ENCODE data around the gene SHB. TPM values are rescaled to one million over a fixed set of nuclear protein-coding genes. Genes with fewer than 3 reads are reported as not detected.
A peak's percentile ranks its signal among the peaks of the same experiment; 100 is the strongest.

Gene SHB
- total and polyA plus RNA-seq, 2 of the 8 experiments (the other 6 are each of a cell fraction or from before 2014, with no cell fraction given) = 4.1 to 12.6 TPM

- no peak overlapping the region; the same call in 1 of the 2 replicates for H3K18ac ChIP-seq (ENCODE audit: extremely low read depth, low read length)
- 0 out of 2 replicates have a peak overlapping the region, but pooled peaks have one; percentile 1 for H2BK12ac ChIP-seq (ENCODE audit: low read depth, low read length)
- DNase-seq (ENCODE audit: low read depth in 1 of 2, low spot score in 2 of 2) (no peak), FAIRE-seq (no peak)
- H3K4me1 ChIP-seq (replicated peaks in 1 of 4; ENCODE audit: control insufficient read depth in 3 of 4, insufficient read depth in 4 of 4, low read length in 3 of 4) = peaks cover 3 to 44% (median 28%) of the 10 kb centered on the region in 4 experiments
- H2AK5ac ChIP-seq (ENCODE audit: low read depth, low read length) = no peak overlapping the region
- H3K4me2 ChIP-seq (ENCODE audit: insufficient read depth in 1 of 2, low read depth in 2 of 2, low read length in 2 of 2) = peak overlapping the region in 1 of 2 experiments; percentile 97; a peak in 2 of 4 replicates
- H3K79me1 ChIP-seq (ENCODE audit: low read depth, low read length) = peaks cover 12% of the 10 kb centered on the region
- H2AFZ ChIP-seq (ENCODE audit: low read length) = no peak overlapping the region
- no peak overlapping the region for H2BK5ac ChIP-seq (ENCODE audit: low read depth, low read length)
- H3K4ac ChIP-seq (replicated peaks; ENCODE audit: insufficient read length, low read depth, low read length) = no peak overlapping the region
- peaks cover 9 to 23% of the 10 kb centered on the region in 2 experiments for H4K20me1 ChIP-seq (replicated peaks in 1 of 2; ENCODE audit: control insufficient read depth in 1 of 2, insufficient read depth in 2 of 2, low read length in 2 of 2)
- ChIA-PET CTCF (ENCODE audit: partially characterized antibody) (interaction anchor here (1.7 to 5.9 kb wide), 2 partner anchors 40 to 48 kb away, joined by 7 to 24 read pairs; no protein-coding TSS in a partner anchor), POLR2A (ENCODE audit: partially characterized antibody) (interaction anchor here (0.9 to 1.2 kb wide), 2 partner anchors 8 to 17 kb away, joined by 3 read pairs; no protein-coding TSS in a partner anchor)
- no peak overlapping the region for H3K23ac ChIP-seq (ENCODE audit: insufficient read length)
- H4K5ac ChIP-seq (ENCODE audit: insufficient read length, low read depth, low read length) = no peak overlapping the region
- no peak overlapping the region for H3K27ac ChIP-seq (ENCODE audit: low read depth, low read length)
- no peak overlapping the region for H3K9ac ChIP-seq (replicated peaks in 1 of 4; ENCODE audit: extremely low read depth in 1 of 4, low read depth in 3 of 4, low read length in 3 of 4)
- H2BK15ac ChIP-seq (ENCODE audit: low read length) = 0 out of 2 replicates have a peak overlapping the region, but pooled peaks have one; percentile 29
- no peak overlapping the region for H3K14ac ChIP-seq (ENCODE audit: insufficient read length)
- H3K79me2 ChIP-seq (ENCODE audit: control insufficient read depth in 1 of 2, insufficient read depth in 2 of 2, low read length in 2 of 2) = peaks cover 3 to 59% of the 10 kb centered on the region in 2 experiments; a peak in 3 of 4 replicates
- H3K36me3 ChIP-seq (ENCODE audit: control insufficient read depth in 2 of 4, insufficient read depth in 4 of 4, low read length in 3 of 4) = no peaks in the 10 kb centered on the region
- TF ChIP-seq ZNF274 (IDR thresholded peaks at IDR 0.05; ENCODE audit: borderline replicate concordance, extremely low read depth, low read length) (no peak), CBX5 (IDR thresholded peaks at IDR 0.05; ENCODE audit: low read depth, low read length) (no peak), CEBPB (IDR thresholded peaks at IDR 0.05; ENCODE audit: low read depth, low read length) (no peak), GABPA (IDR thresholded peaks at IDR 0.05; ENCODE audit: borderline replicate concordance, insufficient read depth, low read length) (no peak), BCL11A (IDR thresholded peaks at IDR 0.05; ENCODE audit: low read depth in 2 of 2, low read length in 2 of 2) (no peak), USF2 (IDR thresholded peaks at IDR 0.05; ENCODE audit: low read length) (no peak), RFX5 (IDR thresholded peaks at IDR 0.05; ENCODE audit: borderline replicate concordance, low read depth, low read length) (no peak), HDAC6 (IDR thresholded peaks at IDR 0.05; ENCODE audit: low read depth, low read length) (no peak), SIX5 (IDR thresholded peaks at IDR 0.05; ENCODE audit: low read depth, low read length) (no peak)
- 86% methylated on average over 4 of the region's 4 CpGs; no CpG with 5 or more reads in 1 of the 2 experiments for WGBS, 2 experiments (ENCODE audit: extremely low coverage in 1 of 2, insufficient coverage in 1 of 2, insufficient read length in 1 of 2, insufficient replicate concordance in 2 of 2, low coverage in 1 of 2, low lambda C conversion rate in 2 of 2, missing lambda C conversion rate in 1 of 2)
- H3K4me3 ChIP-seq (ENCODE audit: extremely low read depth in 1 of 4, insufficient read depth in 2 of 4, low read depth in 3 of 4, low read length in 4 of 4) = no peak overlapping the region
- H3K23me2 ChIP-seq (ENCODE audit: low read depth, low read length) = peaks cover 18% of the 10 kb centered on the region
- H2BK120ac ChIP-seq (replicated peaks; ENCODE audit: low read depth, low read length) = no peak overlapping the region
- H3K27me3 ChIP-seq (replicated peaks in 1 of 4; ENCODE audit: control insufficient read depth in 3 of 4, extremely low read depth in 1 of 4, insufficient read depth in 3 of 4, low read length in 3 of 4) = peaks cover 0 to 16% (median 12%) of the 10 kb centered on the region in 4 experiments; a peak in 5 of 7 replicates
- no peak overlapping the region for H3K56ac ChIP-seq (replicated peaks; ENCODE audit: insufficient read length, low read depth, low read length)
- H3K9me3 ChIP-seq (ENCODE audit: insufficient read depth in 2 of 2, low read depth in 1 of 2, low read length in 1 of 2) = no peaks in the 10 kb centered on the region
- no peak overlapping the region; the same call in 1 of the 2 replicates for H2BK20ac ChIP-seq (ENCODE audit: low read length)
- H4K8ac ChIP-seq (ENCODE audit: extremely low read depth, insufficient read depth, low read length) = no peak overlapping the region
- no peak overlapping the region for H4K91ac ChIP-seq (replicated peaks; ENCODE audit: insufficient read length, low read length)
Observed at GRCh38 chr9:38064842-38065368, 4.1 kb downstream of the SHB start.
